CD8-positive, alpha-beta memory T cell (primary cell): ENCODE results near the gene APEH. TPM values are rescaled to one million over a fixed set of nuclear protein-coding genes. Genes with fewer than 3 reads are reported as not detected.

Experiments
- CTCF ChIA-PET: fragments of 350-600 bp; sonication (Branson Sonifier 250); formaldehyde crosslinking; loops from one replicate; lab custom pipeline; 2021; ENCODE audit warnings: antibody characterized with exemption; lab: Charles Lee
- POLR2A ChIA-PET: fragments of 350-600 bp; sonication (Branson Sonifier 250); formaldehyde crosslinking; loops from one replicate; lab custom pipeline; 2021; ENCODE audit warnings: antibody characterized with exemption; lab: Charles Lee
- DNase-seq, 5 donors: peaks; one replicate each; pipeline versions ENCODE4 v3.0.0 to v3.0.0-alpha.2; 2020 to 2022; ENCODE audit warnings: mixed read lengths in 1 of 5
- H3K27ac ChIP-seq: one replicate; pipeline ENCODE4 v1.7.0; 2013; ENCODE audit warnings: low read depth, mild to moderate bottlenecking, low read length, moderate library complexity
- H3K27me3 ChIP-seq: 2 replicates; pipeline ENCODE4 v1.7.0; 2013; ENCODE audit warnings: low read length, mild to moderate bottlenecking; ENCODE audit not compliant: insufficient read depth, poor library complexity, severe bottlenecking
- H3K36me3 ChIP-seq: 2 replicates; pipeline ENCODE4 v1.7.0; 2013; ENCODE audit warnings: mild to moderate bottlenecking, low read length, moderate library complexity; ENCODE audit not compliant: insufficient read depth
- H3K4me1 ChIP-seq: 2 replicates; pipeline ENCODE4 v1.7.0; 2013; ENCODE audit warnings: mild to moderate bottlenecking, low read length, moderate library complexity; ENCODE audit not compliant: insufficient read depth
- H3K4me3 ChIP-seq: 2 replicates; pipeline ENCODE4 v1.7.0; 2013; ENCODE audit warnings: mild to moderate bottlenecking, low read length
- H3K9me3 ChIP-seq: 2 replicates; pipeline ENCODE4 v1.7.0; 2013; ENCODE audit warnings: mild to moderate bottlenecking, low read length
- H3K27ac Mint-ChIP-seq, 8 donors: one replicate each; pipeline ENCODE4 v1.8.0; 2020 to 2021; ENCODE audit warnings: mixed read lengths in 8 of 8, mild to moderate bottlenecking in 6 of 8, inconsistent platforms in 3 of 8, moderate library complexity in 3 of 8
- H3K27me3 Mint-ChIP-seq, 2 donors: one replicate each; pipeline ENCODE4 v1.8.0; 2020 to 2021; ENCODE audit warnings: mixed read lengths in 2 of 2, mild to moderate bottlenecking in 1 of 2, moderate library complexity in 1 of 2
- H3K36me3 Mint-ChIP-seq, 3 donors: one replicate each; pipeline ENCODE4 v1.8.0; 2020 to 2021; ENCODE audit warnings: mixed read lengths in 3 of 3, inconsistent platforms in 1 of 3, mild to moderate bottlenecking in 1 of 3
- H3K4me1 Mint-ChIP-seq, 3 donors: one replicate each; pipeline ENCODE4 v1.8.0; 2020 to 2021; ENCODE audit warnings: mixed read lengths in 3 of 3, inconsistent platforms in 1 of 3, mild to moderate bottlenecking in 1 of 3
- H3K4me3 Mint-ChIP-seq, 7 donors: one replicate each; pipeline ENCODE4 v1.8.0; 2020 to 2021; ENCODE audit warnings: mixed read lengths in 7 of 7, mild to moderate bottlenecking in 6 of 7, moderate library complexity in 4 of 7, inconsistent platforms in 2 of 7
- H3K9me3 Mint-ChIP-seq, 5 donors: one replicate each; pipeline ENCODE4 v1.8.0; 2020 to 2022; ENCODE audit warnings: mixed read lengths in 5 of 5, mild to moderate bottlenecking in 3 of 5, moderate library complexity in 2 of 5, inconsistent platforms in 1 of 5
- polyA plus RNA-seq: library from polyadenylated mRNA; unstranded; fragments of 300-500 nt; fragmentation: Illumina TruSeq; gene quantifications from one replicate; pipeline ENCODE4 v1.2.3, GENCODE V29; 2021
- total RNA-seq, 2 experiments: library from RNA; stranded (reverse); gene quantifications; one replicate each; pipeline ENCODE4 v1.2.3, GENCODE V29; 2021

The APEH gene
- total and polyA plus RNA-seq, 3 experiments from 2014 or later, result 119 to 194 (median 190) TPM

GRCh38 chr3:49673121-49673714 lies 933 bp upstream of the APEH start:
- Mint-ChIP-seq H3K4me3 (peak overlapping the region; percentile 93 to 99 (median 94)), H3K36me3 (peaks cover 2 to 38% (median 3%) of the 10 kb centered on the region in 3 donors), H3K27me3 (no peaks in the 10 kb centered on the region), H3K27ac (peak overlapping the region; percentile 94 to 99 (median 96)), H3K9me3 (no peaks in the 10 kb centered on the region), H3K4me1 (peaks cover 30 to 50% (median 37%) of the 10 kb centered on the region in 3 donors)
- H3K4me3 ChIP-seq, result peak overlapping the region; percentile 84
- H3K27ac ChIP-seq, result peak overlapping the region; percentile 80
- H3K4me1 ChIP-seq, result peaks cover 29% of the 10 kb centered on the region
- ChIA-PET POLR2A (interaction anchor here (0.7 to 3.3 kb wide), 2 partner anchors 133 to 774 kb away, joined by 3 to 28 read pairs; no protein-coding TSS in a partner anchor), CTCF (interaction anchor here (0.7 to 3.3 kb wide), 3 partner anchors 119 to 202 kb away, joined by 3 to 185 read pairs (median 3); partner anchors contain the start of gene BSN)
- DNase-seq, result peak in 1 of 5 donors; percentile 6
- H3K9me3 ChIP-seq, result no peaks in the 10 kb centered on the region
- H3K27me3 ChIP-seq, result no peaks in the 10 kb centered on the region
- peaks cover 28% of the 10 kb centered on the region for H3K36me3 ChIP-seq

- H3K4me1 ChIP-seq, result peaks cover 29% of the 10 kb centered on the region
- ChIA-PET CTCF (interaction anchor here (4.3 kb wide), 1 partner anchor 135 kb away, joined by 21 read pairs; no protein-coding TSS in a partner anchor), POLR2A (no interaction called here)
- no peaks in the 10 kb centered on the region for H3K27me3 Mint-ChIP-seq
- no peaks in the 10 kb centered on the region for H3K9me3 ChIP-seq
- peak in 1 of 5 donors; percentile 63 for DNase-seq
- H3K4me1 Mint-ChIP-seq, result peaks cover 30 to 50% (median 38%) of the 10 kb centered on the region in 3 donors
- H3K4me3 ChIP-seq, result peak overlapping the region; percentile 84
- H3K36me3 ChIP-seq, result peaks cover 41% of the 10 kb centered on the region
- H3K4me3 Mint-ChIP-seq, result peak overlapping the region; percentile 93 to 99 (median 94)
- no peaks in the 10 kb centered on the region for H3K9me3 Mint-ChIP-seq
- H3K27ac ChIP-seq, result peak overlapping the region; percentile 80
- peak overlapping the region; percentile 9 to 97 (median 76) for H3K27ac Mint-ChIP-seq
- no peaks in the 10 kb centered on the region for H3K27me3 ChIP-seq
- peaks cover 3 to 50% (median 4%) of the 10 kb centered on the region in 3 donors for H3K36me3 Mint-ChIP-seq
These were observed 389 bp downstream of the APEH start for GRCh38 chr3:49674497-49674983.

GRCh38 chr3:49675912-49676311 lies 1.8 kb downstream of the APEH start:
- H3K27ac ChIP-seq, result no peak overlapping the region
- no peaks in the 10 kb centered on the region for H3K9me3 ChIP-seq
- DNase-seq, result no peak
- no peaks in the 10 kb centered on the region for H3K9me3 Mint-ChIP-seq
- H3K27me3 ChIP-seq, result no peaks in the 10 kb centered on the region
- ChIA-PET CTCF (interaction anchor here (4.3 kb wide), 1 partner anchor 136 kb away, joined by 21 read pairs; no protein-coding TSS in a partner anchor), POLR2A (no interaction called here)
- H3K4me3 ChIP-seq, result no peak overlapping the region
- H3K36me3 ChIP-seq, result peaks cover 52% of the 10 kb centered on the region
- no peaks in the 10 kb centered on the region for H3K27me3 Mint-ChIP-seq
- H3K4me1 Mint-ChIP-seq, result peaks cover 32 to 54% (median 38%) of the 10 kb centered on the region in 3 donors
- peaks cover 29% of the 10 kb centered on the region for H3K4me1 ChIP-seq
- no peak overlapping the region for H3K27ac Mint-ChIP-seq
- peaks cover 3 to 63% (median 4%) of the 10 kb centered on the region in 3 donors for H3K36me3 Mint-ChIP-seq
- peak overlapping the region in 5 of 7 donors; percentile 57 to 98 (median 93) for H3K4me3 Mint-ChIP-seq

GRCh38 chr3:49680493-49681231 lies 6.5 kb downstream of the APEH start:
- ChIA-PET CTCF (no interaction called here), POLR2A (interaction anchor here (0.6 kb wide), 1 partner anchor 16 kb away, joined by 3 read pairs; no protein-coding TSS in a partner anchor)
- Histone ChIP-seq H3K4me3 (no peak overlapping the region), H3K9me3 (no peaks in the 10 kb centered on the region), H3K36me3 (peaks cover 56% of the 10 kb centered on the region), H3K4me1 (peaks cover 11% of the 10 kb centered on the region), H3K27me3 (no peaks in the 10 kb centered on the region), H3K27ac (no peak overlapping the region)
- H3K27ac Mint-ChIP-seq, result peak overlapping the region in 1 of 8 donors; percentile 82
- H3K4me1 Mint-ChIP-seq, result peaks cover 8 to 26% (median 12%) of the 10 kb centered on the region in 3 donors
- DNase-seq, result no peak
- H3K9me3 Mint-ChIP-seq, result no peaks in the 10 kb centered on the region
- H3K4me3 Mint-ChIP-seq, result no peak overlapping the region
- peaks cover 0 to 1% of the 10 kb centered on the region in 2 donors for H3K27me3 Mint-ChIP-seq
- H3K36me3 Mint-ChIP-seq, result peaks cover 3 to 86% (median 6%) of the 10 kb centered on the region in 3 donors

- POLR2A ChIA-PET, result no interaction called here
- CTCF ChIA-PET, result no interaction called here
These were observed 7.0 kb downstream of the APEH start for GRCh38 chr3:49681232-49681522.

DNA sequence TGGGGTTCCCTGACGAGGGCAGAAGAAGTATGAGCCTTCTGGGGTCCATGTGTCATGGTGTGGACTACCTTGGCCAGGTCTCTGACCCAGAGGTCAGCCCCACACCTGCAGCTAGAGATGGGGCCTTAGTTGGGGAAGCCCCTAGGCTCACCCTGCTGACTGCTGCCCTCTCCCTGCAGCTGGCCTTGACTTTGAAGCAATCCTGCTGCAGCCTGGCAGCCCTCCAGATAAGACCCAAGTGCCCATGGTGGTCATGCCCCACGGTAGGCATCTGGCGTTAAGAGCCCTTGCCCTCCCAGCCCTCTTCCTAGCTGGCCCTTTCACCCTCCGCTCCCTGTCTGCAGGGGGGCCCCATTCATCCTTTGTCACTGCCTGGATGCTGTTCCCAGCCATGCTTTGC lies 7.4 kb downstream of the APEH start:
- no peaks in the 10 kb centered on the region for H3K9me3 Mint-ChIP-seq
- no peak overlapping the region for H3K27ac Mint-ChIP-seq
- Histone ChIP-seq H3K27me3 (no peaks in the 10 kb centered on the region), H3K27ac (no peak overlapping the region), H3K4me3 (no peak overlapping the region), H3K36me3 (peaks cover 47% of the 10 kb centered on the region), H3K9me3 (no peaks in the 10 kb centered on the region), H3K4me1 (peaks cover 2% of the 10 kb centered on the region)
- no peak overlapping the region for H3K4me3 Mint-ChIP-seq
- H3K36me3 Mint-ChIP-seq, result peaks cover 3 to 77% (median 4%) of the 10 kb centered on the region in 3 donors
- H3K4me1 Mint-ChIP-seq, result peaks cover 3 to 23% (median 4%) of the 10 kb centered on the region in 3 donors
- no peak for DNase-seq
- peaks cover 0 to 1% of the 10 kb centered on the region in 2 donors for H3K27me3 Mint-ChIP-seq
- ChIA-PET POLR2A (no interaction called here), CTCF (interaction anchor here (1.9 kb wide), 1 partner anchor 142 kb away, joined by 6 read pairs; no protein-coding TSS in a partner anchor)

More at GRCh38 chr3:49681232-49681522, 7.0 kb downstream of the APEH start:
- no peaks in the 10 kb centered on the region for H3K27me3 ChIP-seq
- H3K9me3 ChIP-seq, result no peaks in the 10 kb centered on the region
- no peak for DNase-seq
- no peak overlapping the region for H3K4me3 Mint-ChIP-seq
- H3K36me3 Mint-ChIP-seq, result peaks cover 3 to 81% (median 5%) of the 10 kb centered on the region in 3 donors
- no peak overlapping the region for H3K27ac ChIP-seq
- no peak overlapping the region for H3K4me3 ChIP-seq
- peaks cover 51% of the 10 kb centered on the region for H3K36me3 ChIP-seq
- peaks cover 6% of the 10 kb centered on the region for H3K4me1 ChIP-seq
- no peaks in the 10 kb centered on the region for H3K9me3 Mint-ChIP-seq
- peaks cover 4 to 24% (median 7%) of the 10 kb centered on the region in 3 donors for H3K4me1 Mint-ChIP-seq
- H3K27me3 Mint-ChIP-seq, result peaks cover 0 to 1% of the 10 kb centered on the region in 2 donors
- no peak overlapping the region for H3K27ac Mint-ChIP-seq

- no peak overlapping the region for H3K27ac ChIP-seq
- no peak overlapping the region for H3K4me3 Mint-ChIP-seq
- ChIA-PET CTCF (interaction anchor here (1.9 kb wide), 1 partner anchor 144 kb away, joined by 6 read pairs; no protein-coding TSS in a partner anchor), POLR2A (no interaction called here)
- H3K27me3 ChIP-seq, result no peaks in the 10 kb centered on the region
- H3K36me3 Mint-ChIP-seq, result peaks cover 2 to 61% (median 3%) of the 10 kb centered on the region in 3 donors
- DNase-seq, result no peak
- H3K36me3 ChIP-seq, result peaks cover 31% of the 10 kb centered on the region
- no peaks in the 10 kb centered on the region for H3K9me3 Mint-ChIP-seq
- no peak overlapping the region for H3K27ac Mint-ChIP-seq
- peaks cover 2 to 21% (median 5%) of the 10 kb centered on the region in 3 donors for H3K4me1 Mint-ChIP-seq
- H3K9me3 ChIP-seq, result no peaks in the 10 kb centered on the region
- H3K4me3 ChIP-seq, result no peak overlapping the region
- H3K27me3 Mint-ChIP-seq, result peaks cover 0 to 1% of the 10 kb centered on the region in 2 donors
- no peaks in the 10 kb centered on the region for H3K4me1 ChIP-seq
These were observed 9.0 kb downstream of the APEH start for GRCh38 chr3:49683162-49683561.
